MV-4-11 (cell line): ENCODE data around the gene MRM1.
"Not testable (repeated sequence)": the region's sequence is repeated elsewhere in the genome, so short reads cannot be mapped to it uniquely, and the experiment has no call there.

Experiments used
- DNase-seq: peaks from one replicate; lab custom pipeline; 2025; lab: John Stamatoyannopoulos, UW

Gene MRM1

DNA sequence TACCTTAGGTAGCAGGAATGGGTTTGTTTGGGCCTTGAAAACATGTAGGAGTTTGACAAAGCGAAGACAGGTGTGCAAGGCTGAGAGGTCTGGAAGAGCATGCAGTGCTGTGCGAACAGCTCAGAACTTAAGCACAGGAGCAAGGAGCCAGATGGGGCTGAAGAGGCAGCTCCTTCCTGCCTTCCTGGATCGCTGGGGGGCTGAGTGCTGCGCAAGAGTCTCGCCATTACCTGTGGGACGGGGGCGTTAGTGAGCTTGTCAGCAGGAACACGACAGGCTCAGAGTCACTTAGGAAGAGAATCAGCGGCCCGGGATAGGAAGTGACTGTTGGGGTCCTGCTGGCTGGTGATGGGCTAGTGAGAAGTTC lies 464 bp upstream of the MRM1 start:
- DNase-seq, result no peak

DNA sequence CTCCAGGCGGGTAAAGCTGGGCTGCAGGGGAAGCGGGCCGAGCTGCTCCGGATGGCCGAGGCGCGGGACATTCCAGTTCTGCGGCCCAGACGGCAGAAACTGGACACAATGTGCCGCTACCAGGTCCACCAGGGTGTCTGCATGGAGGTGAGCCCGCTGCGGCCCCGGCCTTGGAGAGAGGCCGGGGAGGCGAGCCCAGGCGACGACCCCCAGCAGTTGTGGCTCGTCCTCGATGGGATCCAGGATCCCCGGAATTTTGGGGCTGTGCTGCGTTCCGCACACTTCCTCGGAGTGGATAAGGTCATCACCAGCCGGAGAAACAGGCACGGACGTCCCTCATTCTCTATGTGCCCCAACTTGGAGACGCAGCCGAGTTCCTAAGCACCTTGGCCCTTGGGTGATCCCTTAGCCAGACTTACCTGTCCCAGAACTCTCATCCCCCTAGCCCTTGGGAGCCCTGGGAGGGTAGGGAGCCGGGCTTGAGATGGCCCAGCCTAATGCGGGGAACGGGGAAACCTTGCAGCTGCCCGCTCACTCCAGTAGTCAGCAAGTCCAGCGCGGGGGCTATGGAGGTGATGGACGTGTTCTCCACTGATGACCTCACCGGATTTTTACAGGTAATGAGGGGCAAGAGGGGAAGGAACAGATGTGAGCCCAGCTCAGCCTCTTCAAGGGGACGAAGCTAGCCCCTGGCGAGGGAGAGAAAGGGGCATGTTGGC lies 806 bp downstream of the MRM1 start:
- no peak for DNase-seq

DNA sequence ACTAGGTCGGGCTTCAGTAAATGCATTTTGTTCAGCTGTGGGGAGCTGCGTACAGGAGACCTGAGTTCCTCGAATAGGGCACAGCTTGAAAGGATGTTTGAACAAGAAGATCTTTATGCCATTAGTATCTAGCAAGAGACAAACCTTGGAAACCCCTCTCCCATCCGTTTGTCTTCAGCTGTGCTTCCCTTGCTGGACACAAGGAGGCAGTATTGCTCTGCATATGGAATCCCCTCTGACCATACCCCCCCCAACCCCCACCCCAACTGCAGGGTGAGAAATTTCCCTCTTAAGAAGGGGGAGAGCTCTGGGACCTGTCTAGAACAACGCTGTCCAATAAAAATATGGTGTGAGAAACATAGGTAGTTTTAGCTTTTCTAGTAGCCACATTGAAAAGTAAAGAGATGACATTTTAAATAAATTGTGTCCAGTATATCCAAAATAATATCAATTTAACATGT lies 1.6 kb downstream of the MRM1 start:
- DNase-seq, result peak; percentile 60

DNA sequence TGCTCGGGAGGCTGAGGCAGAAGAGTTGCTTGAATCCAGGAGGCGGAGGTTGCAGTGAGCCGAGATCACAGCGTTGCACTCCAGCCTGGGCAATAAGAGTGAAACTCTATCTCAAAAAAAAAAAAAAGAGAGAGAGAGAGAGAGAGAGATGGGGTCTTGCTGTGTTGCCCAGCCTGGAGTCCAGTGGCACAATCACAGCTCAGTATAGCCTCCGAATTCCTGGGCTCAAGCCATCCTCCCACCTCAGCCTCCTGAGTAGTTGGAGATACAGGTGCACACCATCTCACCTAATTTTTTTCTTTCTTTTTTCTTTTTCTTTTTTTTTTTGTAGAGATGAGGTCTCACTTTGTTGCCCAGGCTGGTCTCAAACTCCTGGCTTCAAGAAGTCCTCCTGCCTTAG lies 3.6 kb downstream of the MRM1 start:
- not testable (repeated sequence) for DNase-seq

DNA sequence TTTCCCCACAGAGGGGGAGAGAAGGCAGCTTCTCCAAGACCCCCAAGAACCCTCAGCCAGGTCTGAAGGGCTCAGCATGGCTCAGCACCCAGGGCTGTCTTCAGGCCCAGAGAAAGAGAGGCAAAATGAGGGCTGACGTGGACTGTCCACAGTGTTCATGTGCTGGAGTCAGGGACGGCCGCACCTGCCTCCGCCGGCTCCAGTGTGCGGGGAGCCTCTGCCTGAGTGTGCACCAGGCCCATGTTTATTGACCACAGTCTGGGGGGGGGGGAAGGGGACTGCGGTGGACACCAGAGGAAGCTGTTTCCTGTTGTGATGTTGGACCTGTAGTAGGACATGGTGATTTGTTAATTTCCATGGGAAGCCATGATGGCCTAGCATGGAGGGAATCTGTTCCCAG lies 6.9 kb downstream of the MRM1 start:
- DNase-seq, result no peak

DNA sequence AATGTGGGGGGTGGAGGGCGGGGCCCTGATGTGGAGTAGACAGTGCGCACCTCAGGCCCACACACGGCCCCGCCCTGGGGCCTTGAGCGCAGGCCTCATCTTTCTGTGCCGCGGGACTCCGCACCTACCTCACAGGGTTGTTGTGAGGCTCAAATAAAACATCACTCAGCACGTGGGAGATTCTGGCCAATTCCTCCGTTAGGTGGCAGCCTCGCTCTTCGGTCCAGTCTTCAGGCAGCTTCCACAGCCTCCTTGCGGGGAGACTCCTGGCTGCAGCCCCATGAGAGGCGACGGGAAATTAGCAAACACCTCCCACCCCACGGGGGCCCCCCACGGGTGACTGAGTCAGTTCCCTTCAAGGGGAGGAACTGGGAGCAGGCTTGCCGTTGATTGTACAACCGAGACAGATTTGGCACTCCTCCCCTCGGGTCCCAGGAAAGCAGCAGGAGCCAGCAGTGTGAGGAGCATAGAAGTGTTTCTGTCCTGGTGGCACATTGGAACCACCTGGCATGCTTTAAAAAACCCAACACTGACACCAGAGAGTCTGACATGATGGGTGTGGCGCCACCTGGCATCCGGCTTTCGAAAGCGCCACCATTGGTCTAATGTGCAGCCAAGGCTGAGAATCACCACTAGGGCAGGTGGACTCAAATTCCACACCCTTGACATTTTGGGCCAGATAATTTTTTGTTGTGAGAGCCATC lies 7.6 kb downstream of the MRM1 start:
- DNase-seq, result peak; percentile 37

DNA sequence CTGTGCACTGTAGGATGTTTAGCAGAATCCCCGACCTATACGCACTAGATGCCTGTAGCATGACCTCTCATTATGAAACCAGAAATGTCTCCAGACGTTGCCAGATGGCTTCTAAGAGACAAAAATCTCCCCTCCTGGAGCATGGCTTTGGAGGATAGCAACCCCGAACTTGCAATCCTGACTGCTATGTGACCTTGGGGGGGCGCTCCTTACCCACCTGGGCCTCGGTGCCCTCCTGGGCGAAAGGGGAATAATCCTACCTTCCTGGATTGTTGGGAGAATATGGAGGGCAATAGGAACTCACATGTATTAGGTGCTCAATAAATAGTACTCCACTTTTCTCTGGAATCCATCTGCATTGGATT lies 8.1 kb downstream of the MRM1 start:
- DNase-seq, result no peak

DNA sequence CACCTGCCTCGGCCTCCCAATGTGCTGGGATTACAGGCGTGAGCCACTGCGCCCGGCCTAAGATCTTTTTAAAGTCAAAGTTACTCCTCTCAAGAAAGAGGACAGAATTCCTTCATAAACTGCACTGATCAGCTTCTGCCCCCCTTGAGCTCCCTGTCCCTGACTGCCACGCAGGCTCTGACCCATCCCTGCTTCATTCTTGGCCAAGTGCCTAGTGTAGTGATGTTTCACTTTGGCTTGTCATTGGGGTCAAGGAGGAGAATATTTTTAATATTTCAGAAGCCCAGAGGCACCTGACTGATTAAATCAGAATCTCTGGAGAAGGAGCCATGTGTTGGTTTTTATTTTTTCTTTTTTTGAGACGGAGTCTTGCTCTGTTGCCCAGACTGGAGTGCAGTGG lies 9.1 kb downstream of the MRM1 start:
- DNase-seq, result no peak

DNA sequence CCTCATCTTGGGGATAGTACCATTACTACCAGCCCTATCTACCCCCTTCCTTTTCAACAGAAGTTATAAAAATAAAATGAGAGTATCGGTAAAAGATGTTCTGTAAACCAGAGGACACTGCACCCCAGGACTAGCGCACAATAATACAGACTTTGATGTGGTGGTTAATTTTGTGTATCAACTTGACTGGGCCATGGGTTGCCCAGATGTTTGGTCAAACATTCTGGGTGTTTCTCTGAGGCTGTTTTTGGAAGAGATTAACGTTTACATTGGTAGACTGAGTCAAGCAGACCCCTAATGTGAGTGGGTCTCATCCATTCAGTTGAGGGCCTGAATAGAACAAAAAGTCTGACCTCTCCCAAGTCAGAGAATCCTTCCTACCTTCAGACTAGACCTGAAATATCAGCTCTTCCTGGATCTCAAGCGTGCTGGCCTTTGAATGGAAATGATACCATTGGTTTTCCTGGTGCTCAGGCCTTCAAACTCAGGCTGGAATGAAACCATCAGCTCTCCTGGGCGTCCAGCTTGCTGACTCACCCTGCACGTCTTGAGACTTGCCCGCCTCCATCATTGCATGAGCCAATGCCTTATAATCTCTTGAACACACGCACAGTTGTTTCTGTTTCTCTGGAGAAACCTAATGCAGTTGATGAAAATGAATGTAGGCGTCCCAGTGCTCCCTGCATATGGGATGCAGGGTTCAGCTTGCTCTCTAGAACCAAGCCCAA lies 10.1 kb downstream of the MRM1 start:
- peak; percentile 21 for DNase-seq

DNA sequence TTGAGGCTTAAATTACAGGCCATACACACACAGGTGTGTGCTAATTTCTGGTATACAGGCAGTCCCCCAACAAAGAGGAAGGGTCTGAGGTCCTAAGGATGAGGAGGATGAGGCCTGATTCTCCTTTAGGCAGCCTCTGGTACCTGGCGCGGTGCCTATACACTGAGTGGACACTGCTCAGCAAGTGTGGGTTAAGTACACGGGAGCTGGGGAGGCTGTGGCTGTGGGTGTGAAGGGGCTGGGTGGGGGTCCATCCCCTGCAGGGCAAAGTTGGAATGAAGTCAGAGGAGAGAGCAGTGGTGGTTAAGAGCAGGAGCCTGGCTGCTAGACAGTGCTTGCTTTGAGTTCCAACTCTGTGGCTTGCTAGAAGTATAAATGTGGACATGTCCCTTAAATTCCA lies 10.9 kb downstream of the MRM1 start:
- DNase-seq, result no peak

DNA sequence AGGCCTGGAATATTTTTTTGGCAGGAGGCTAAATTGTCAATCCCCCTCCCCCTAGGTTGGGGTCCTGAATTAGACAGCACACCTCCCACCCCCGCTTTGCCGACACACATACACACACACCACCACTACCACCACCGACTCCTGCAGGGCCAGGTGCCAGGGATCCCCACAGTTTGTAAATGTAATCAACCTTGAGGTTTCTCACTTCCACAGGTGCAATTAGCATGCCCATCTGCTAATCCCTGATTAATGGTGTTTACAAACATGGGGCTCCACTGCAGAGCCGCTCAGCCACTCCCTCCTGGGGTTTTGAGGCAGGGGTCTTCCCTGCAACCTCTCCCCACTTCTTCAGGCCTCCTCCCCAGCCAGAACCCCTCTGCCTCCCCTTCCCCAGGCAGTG lies 11.8 kb downstream of the MRM1 start:
- no peak for DNase-seq

DNA sequence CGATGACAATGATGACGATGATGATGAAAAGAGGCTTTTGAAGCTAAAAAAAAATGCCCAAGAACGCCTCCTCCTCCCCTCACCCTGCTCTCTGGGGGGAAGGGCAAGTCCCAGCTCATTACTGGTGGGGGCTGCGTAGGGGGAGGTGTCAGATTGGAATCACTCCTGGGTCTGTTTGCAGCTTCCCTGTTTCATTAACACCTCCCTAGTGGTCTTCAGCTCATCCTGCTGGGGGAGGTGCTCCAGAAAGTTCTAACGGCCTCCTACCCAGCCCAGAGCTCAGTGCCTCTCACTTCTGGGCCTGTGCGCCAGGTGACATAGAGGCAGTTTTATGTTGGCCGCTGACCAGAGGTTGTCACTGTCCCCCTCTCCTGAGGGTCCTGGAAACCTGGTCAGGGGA lies 12.7 kb downstream of the MRM1 start:
- DNase-seq, result no peak

DNA sequence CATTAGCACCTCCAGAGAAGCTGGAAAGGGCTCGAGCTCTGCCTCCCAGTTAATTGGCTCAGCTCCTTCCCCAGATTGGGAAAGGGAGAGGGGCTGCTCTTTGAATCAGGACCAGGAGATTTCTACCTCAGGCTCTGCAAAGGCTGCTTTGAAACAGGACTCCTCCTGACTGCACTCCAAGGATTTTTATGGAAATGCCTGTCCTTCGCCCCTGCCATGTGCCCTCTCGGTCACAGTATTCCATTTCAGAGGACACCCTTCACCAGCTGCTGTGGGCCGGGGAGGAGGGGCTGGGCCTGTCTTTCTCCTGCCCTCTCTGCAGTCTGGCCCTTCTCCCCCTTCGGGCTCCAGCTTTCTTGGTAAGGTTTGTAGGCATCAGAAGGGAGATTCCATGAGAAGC lies 13.6 kb downstream of the MRM1 start:
- no peak for DNase-seq

DNA sequence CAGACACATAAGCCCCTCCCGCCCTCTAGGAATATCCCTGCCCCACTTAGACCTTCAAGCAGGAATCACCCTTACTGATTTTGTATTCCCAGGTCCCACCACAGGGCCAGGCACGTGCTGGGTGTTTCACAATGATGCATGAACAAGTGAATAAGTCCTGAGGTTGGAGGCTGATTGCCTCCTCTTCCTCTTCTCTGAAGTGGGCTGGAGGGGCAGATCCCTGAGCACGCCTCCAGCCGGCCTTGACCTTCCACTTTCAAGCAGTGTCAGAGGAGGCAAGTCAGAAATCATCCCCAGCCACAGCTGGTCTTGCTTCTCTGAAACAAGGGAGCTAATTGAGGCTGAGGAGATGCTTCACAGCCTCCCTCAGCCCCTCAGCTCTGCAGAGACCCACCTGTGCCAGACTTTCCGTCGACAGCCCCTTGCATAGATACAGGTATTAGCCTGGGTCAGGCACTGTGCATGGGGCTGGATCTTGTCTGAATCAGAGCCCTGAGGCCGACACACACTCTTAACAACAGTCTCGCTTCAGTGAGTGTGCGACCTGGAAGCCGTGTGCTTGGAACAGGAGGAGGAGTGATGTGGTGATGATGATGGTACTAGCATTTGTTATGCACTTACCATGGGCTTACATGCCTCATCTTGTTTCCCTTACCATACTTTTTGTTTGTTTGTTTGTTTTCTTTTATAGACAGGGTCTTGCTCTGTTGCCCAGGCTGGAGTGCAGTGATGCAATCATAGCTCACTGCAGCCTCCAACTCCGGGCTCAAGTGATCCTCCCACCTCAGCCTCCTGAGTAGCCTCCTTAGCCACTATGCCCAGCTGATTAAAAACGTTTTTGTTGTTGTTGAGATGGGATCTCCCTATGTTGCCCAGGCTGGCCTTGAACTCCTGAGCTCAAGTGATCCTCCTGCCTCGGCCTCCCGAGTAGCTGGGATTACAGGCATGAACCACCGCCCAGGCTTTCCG lies 15.0 kb downstream of the MRM1 start:
- DNase-seq, result peak; percentile 69

DNA sequence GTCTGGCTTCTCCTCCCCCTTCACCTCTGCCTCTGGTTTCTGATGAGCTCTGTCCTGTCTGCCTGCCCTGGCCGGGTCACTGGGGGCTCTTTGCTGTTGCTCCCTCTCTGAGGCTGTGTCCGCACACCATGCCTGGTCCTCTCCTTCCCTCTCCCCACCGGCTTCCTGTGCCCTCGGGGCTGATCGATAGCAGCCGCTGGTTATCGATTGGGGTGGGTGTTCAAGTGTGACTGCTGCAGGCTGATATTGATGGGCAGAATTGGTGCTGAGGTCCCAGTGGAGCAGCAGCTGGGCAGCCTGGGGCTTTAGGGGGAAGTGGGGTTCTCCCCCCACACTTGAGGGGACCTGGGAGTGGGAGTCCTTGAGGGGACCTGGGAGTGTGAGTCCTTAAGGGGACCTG lies 16.4 kb downstream of the MRM1 start:
- no peak for DNase-seq

DNA sequence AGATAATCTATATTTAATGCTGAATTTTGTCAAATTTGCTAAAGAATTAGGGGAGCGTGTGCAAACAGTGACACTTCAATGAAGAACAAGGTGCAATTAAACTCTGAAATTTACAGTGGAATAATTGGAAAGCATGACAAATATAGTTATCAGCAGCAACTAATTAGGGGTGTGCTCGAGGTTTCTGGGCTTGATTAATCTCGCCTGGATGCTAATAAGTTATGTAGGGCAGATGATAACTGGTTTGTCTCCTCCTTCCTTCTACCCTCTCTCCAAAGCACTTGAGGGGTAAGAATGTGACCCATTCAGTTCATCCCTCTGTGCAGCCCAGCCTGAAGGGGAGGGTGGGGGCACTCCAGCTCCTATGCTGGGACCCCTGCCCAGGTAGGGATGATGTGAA lies 21.9 kb downstream of the MRM1 start:
- no peak for DNase-seq

DNA sequence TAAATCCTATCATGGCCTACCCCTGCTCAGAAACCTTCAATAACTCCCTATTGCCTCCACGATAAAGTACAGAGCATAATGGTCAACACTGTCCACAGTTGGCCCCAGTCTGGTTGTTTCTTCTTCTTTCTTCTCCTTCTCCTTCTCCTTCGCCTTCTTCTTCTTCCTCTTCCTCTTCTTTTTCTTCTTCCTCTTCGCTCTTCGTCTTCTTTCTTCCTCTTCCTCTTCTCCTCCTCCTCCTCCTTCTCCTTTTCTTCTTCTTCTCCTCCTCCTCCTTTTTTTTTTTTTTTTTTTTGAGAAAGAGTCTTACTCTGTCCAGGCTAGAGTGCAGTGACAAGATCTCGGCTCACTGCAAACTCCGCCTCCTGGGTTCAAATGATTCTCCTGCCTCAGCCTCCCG lies 23.8 kb downstream of the MRM1 start:
- DNase-seq, result peak; percentile 5

DNA sequence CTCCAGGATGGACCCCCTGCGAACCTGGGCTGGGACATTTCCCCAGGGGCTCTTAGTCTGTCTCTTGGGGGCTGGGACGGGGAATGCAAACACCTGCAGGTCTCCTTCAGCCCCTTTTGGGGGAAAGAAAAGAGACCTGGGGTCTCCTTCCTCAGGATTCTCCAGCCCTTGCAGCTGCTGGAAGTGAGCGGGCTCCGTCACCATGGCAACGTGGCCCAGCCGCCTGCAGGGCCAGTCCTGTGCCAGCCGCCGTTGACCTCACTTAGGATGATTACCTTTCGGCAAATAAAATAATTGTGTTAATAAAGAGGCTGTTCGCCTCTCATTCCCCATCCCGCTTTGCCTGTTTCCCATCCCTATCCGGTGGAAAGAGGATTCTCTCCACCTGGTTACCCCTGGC lies 25.7 kb downstream of the MRM1 start:
- no peak for DNase-seq

DNA sequence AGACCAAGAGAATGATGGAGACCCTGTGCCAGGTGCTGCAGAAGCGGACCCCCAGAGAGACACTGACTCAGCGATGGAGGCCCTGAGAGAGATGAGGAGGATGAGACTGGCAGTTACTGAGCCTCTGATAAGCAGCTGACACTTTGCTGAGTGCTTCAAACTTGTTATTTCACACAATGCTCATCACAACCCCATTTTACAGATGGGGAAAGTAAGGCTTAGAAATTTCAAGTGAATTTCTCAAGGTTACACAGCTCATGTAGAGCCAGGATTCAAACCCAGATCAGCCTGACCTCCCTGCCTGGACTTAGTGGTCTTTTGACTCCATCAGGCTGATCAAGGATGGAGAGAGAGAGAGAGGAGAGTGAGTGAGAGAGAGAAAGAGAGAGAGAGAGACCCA lies 27.2 kb downstream of the MRM1 start:
- DNase-seq, result no peak

DNA sequence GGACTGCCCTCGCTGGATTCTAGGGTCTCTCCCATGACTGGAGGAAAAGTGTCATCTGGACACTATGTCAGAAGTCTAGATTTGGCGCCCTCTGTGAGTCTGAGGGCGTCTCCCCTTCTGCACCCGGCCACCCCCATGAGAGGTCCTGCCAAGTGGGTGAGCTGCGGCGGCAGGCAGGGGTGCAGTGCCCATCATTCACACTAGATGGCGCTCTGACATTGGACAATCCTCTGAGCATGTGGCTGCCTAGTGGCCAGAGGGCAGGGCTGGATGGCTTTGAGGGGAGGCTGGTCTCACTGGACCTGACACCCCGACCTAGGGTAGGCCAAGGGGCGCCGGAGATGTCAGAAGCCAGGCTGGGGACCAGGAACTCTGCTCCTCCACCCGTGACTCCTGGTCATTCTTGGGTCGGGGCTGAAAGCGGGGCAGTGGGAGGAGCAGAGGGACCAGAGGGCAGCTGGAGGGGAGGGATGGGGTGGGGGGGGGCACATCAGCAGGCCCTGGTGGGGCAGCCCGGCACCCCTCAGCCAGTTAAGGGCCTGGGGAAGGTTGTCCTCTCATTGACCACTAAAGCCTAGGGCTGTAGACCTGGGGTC lies 28.0 kb downstream of the MRM1 start:
- DNase-seq, result peak; percentile 52

DNA sequence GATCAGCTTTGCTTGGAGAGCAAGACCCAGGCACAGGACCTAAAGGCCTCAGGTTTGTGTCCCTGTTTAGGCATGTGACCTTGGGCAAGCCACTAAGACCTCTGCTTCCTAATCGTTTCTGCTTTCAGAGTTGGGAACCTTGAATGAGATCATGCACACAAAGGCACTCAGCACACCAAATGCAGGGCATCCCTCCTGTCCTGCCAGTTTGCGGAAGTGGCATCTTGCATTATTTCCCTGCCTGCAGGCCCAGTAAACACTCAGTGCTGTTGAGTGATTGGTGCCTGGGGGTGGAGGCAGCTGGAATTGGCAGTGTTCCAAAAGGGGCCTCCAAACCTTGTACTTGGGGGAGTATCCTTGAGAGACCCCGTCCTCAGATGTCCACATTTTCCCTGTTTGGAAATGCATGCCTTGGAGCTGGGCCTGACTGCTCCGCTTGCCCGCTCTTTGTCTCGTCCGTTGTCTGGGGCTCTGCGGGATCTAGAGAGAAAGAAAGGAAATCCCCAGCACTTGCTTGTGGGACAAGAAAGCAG lies 28.7 kb downstream of the MRM1 start:
- DNase-seq, result peak; percentile 76
